Tibial artery (tissue), 4 donors: Measurements from ENCODE around the gene ABLIM3.

Experiments
- DNase-seq, 2 donors: peaks; one replicate each; pipeline ENCODE4 v3.0.0-alpha.2; 2019
- H3K27ac ChIP-seq, 2 donors: fragments of 200-600 bp; sonication (generic) in 1 of 2; 1 replicate in 1 of 2; 2 replicates in 1 of 2; pipeline ENCODE4 v1.5.1; 2018 to 2019; ENCODE audit warnings: mild to moderate bottlenecking in 1 of 2
- H3K27me3 ChIP-seq, 2 donors: fragments of 200-600 bp; sonication (generic) in 1 of 2; one replicate each; pipeline versions ENCODE4 v1.5.1 to v1.6.0; 2016 to 2019
- H3K36me3 ChIP-seq, 3 donors: fragments of 200-600 bp; sonication (generic) in 2 of 3; one replicate each; pipeline ENCODE4 v1.5.1; 2016 to 2019; ENCODE audit warnings: mild to moderate bottlenecking in 2 of 3
- H3K4me1 ChIP-seq, 4 donors: fragments of 200-600 bp; sonication (generic) in 2 of 4; 1 replicate in 3 of 4; 2 replicates in 1 of 4; pipeline ENCODE4 v1.5.1; 2016 to 2019
- H3K4me3 ChIP-seq, 2 donors: fragments of 200-600 bp; sonication (generic) in 1 of 2; 1 replicate in 1 of 2; 2 replicates in 1 of 2; pipeline ENCODE4 v1.5.1; 2018 to 2019; ENCODE audit warnings: mild to moderate bottlenecking in 2 of 2
- H3K9me3 ChIP-seq, 3 donors: fragments of 200-600 bp; sonication (generic) in 1 of 3; one replicate each; pipeline ENCODE4 v1.5.1; 2016 to 2019
- CTCF ChIP-seq, 2 experiments: fragments of 200-600 bp in 1 of 2; fragments of 450-650 bp in 1 of 2; IDR thresholded peaks; one replicate each; pipeline ENCODE4 v1.5.1; 2017 to 2019; ENCODE audit warnings: antibody characterized with exemption in 2 of 2, mild to moderate bottlenecking in 1 of 2, moderate library complexity in 1 of 2
- intact Hi-C: fragments of 100-400 bp; cut with DNase I; formaldehyde crosslinking; loops from one replicate; pipeline ENCODE4 v1.15.0; 2023; ENCODE audit warnings: low total_unique reads

The ABLIM3 gene

GRCh38 chr5:149174847-149175234 is 33.5 kb downstream of the ABLIM3 start:
- no peak overlapping the region for H3K4me3 ChIP-seq
- no peaks in the 10 kb centered on the region for H3K27me3 ChIP-seq
- H3K27ac ChIP-seq, result peak overlapping the region; percentile 65 to 72
- no peaks in the 10 kb centered on the region for H3K9me3 ChIP-seq
- peaks cover 0 to 37% (median 2%) of the 10 kb centered on the region in 4 donors for H3K4me1 ChIP-seq
- H3K36me3 ChIP-seq, result no peaks in the 10 kb centered on the region
- intact Hi-C loops, result no loop called here
- DNase-seq, result no peak
- TF ChIP-seq CTCF (IDR thresholded peaks at IDR 0.05), result no peak

- peak; percentile 70 to 81 for DNase-seq
- H3K27me3 ChIP-seq, result no peaks in the 10 kb centered on the region
- no peak overlapping the region for H3K4me3 ChIP-seq
- H3K4me1 ChIP-seq, result peaks cover 0 to 39% (median 2%) of the 10 kb centered on the region in 4 donors
- no peaks in the 10 kb centered on the region for H3K36me3 ChIP-seq
- intact Hi-C loops, result no loop called here
- H3K27ac ChIP-seq, result peak overlapping the region; percentile 65 to 72
- no peaks in the 10 kb centered on the region for H3K9me3 ChIP-seq
- no peak for TF ChIP-seq CTCF (IDR thresholded peaks at IDR 0.05)
Observed at GRCh38 chr5:149175346-149176105, 34.2 kb downstream of the ABLIM3 start.

- H3K36me3 ChIP-seq, result no peaks in the 10 kb centered on the region
- DNase-seq, result no peak
- no peak for TF ChIP-seq CTCF (IDR thresholded peaks at IDR 0.05)
- H3K27ac ChIP-seq, result peak overlapping the region in 1 of 2 donors; percentile 0
- no peaks in the 10 kb centered on the region for H3K9me3 ChIP-seq
- peaks cover 0 to 52% (median 2%) of the 10 kb centered on the region in 4 donors for H3K4me1 ChIP-seq
- intact Hi-C loops, result no loop called here
- no peak overlapping the region for H3K4me3 ChIP-seq
- H3K27me3 ChIP-seq, result no peaks in the 10 kb centered on the region
Observed at GRCh38 chr5:149177339-149177843, 36.1 kb downstream of the ABLIM3 start.

- no peak for DNase-seq
- TF ChIP-seq CTCF (IDR thresholded peaks at IDR 0.05), result no peak
- Histone ChIP-seq H3K4me3 (no peak overlapping the region), H3K27me3 (no peaks in the 10 kb centered on the region), H3K27ac (peak overlapping the region in 1 of 2 donors; percentile 8), H3K36me3 (no peaks in the 10 kb centered on the region), H3K9me3 (no peaks in the 10 kb centered on the region), H3K4me1 (peaks cover 0 to 46% (median 2%) of the 10 kb centered on the region in 4 donors)
- intact Hi-C loops, result no loop called here
Observed at GRCh38 chr5:149177911-149178565, 36.7 kb downstream of the ABLIM3 start.

- Histone ChIP-seq H3K4me3 (no peak overlapping the region), H3K36me3 (peaks cover 0 to 5% (median 0%) of the 10 kb centered on the region in 3 donors), H3K4me1 (peaks cover 0 to 17% (median 0%) of the 10 kb centered on the region in 4 donors), H3K27me3 (no peaks in the 10 kb centered on the region), H3K9me3 (no peaks in the 10 kb centered on the region), H3K27ac (no peak overlapping the region)
- no peak for TF ChIP-seq CTCF (IDR thresholded peaks at IDR 0.05)
- DNase-seq, result no peak
- intact Hi-C loops, result no loop called here
Observed at GRCh38 chr5:149181732-149182131, 40.4 kb downstream of the ABLIM3 start.
